Measurements from ENCODE around the gene PEAK1.

The PEAK1 gene

DNA sequence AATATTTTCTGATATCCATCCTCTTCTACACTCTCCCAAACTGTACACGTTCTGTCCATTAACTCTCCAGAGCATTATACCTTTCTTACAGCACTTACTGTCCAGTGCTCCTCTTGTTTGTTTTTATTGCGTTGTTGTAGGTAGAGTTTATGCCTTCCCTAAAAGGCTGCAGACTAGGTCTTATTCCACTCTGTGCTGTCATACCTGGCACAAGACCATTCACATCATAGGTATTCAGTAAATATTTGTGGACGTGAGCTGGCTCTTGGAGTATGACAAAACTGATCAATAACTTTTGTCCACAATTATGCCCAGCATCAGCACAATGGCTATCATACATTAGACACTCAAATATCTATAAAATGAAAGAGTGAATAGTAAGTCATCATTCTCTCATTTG lies 5.2 kb upstream of the PEAK1 start:
- Histone ChIP-seq H3K27me3 (ENCODE audit: insufficient read depth, low read length) (no peaks in the 10 kb centered on the region), H3K9ac (ENCODE audit: low read length) (no peak overlapping the region), H3K4me1 (ENCODE audit: control insufficient read depth in 1 of 2, insufficient read depth in 2 of 2, low read length in 2 of 2) (peaks cover 2% of the 10 kb centered on the region in 2 experiments), H2BK120ac (ENCODE audit: insufficient read depth, low read length, poor library complexity) (no peak overlapping the region), H2BK12ac (ENCODE audit: low read length) (no peak overlapping the region), H2BK5ac (ENCODE audit: low read depth, low read length, poor library complexity) (no peak overlapping the region), H2AFZ (ENCODE audit: insufficient read depth, low read length, poor library complexity) (no peak overlapping the region), H3K23ac (ENCODE audit: low read length) (no peak overlapping the region), H3K4me2 (ENCODE audit: low read length) (no peak overlapping the region), H3K14ac (ENCODE audit: low read length) (no peak overlapping the region), H3K36me3 (ENCODE audit: control insufficient read depth in 1 of 2, insufficient read depth in 2 of 2, low read length in 2 of 2) (no peaks in the 10 kb centered on the region), H3K79me2 (ENCODE audit: control insufficient read depth, insufficient read depth, low read length, poor library complexity) (peaks cover 8% of the 10 kb centered on the region), H2AK5ac (ENCODE audit: low read length) (no peak overlapping the region), H3K79me1 (ENCODE audit: low read length) (peaks cover 9% of the 10 kb centered on the region), H3K4me3 (ENCODE audit: low read depth, low read length) (no peak overlapping the region), H4K12ac (ENCODE audit: low read depth, low read length) (no peak overlapping the region), H3K9me3 (ENCODE audit: insufficient read depth, low read depth, low read length) (no peaks in the 10 kb centered on the region), H4K91ac (ENCODE audit: low read depth, low read length) (no peak overlapping the region), H3K18ac (ENCODE audit: low read length) (no peak overlapping the region), H3K4ac (ENCODE audit: low read depth, low read length) (no peak overlapping the region), H3K27ac (ENCODE audit: low read depth, low read length) (no peak overlapping the region), H4K8ac (ENCODE audit: low read depth, low read length) (no peak overlapping the region)
- WGBS (ENCODE audit: extremely low coverage, insufficient coverage, insufficient read length) = no CpG with 5 or more reads among the region's 3 CpGs
- DNase-seq = no peak

DNA sequence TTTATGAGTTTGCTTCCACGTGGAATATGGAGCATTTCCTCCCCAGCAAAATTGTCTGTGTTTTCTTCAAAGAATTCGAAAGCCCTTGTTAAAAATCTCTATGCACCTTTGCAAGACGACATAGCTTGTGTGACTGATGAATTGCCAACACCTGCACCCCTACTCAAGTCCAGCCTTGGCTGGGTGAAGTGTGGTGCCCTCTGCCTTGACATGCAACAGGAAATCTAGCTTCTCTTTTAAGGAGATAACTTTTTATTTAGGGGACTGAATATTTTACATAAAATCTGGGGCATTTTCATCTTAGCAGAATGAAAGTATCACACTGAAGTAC lies 1.4 kb upstream of the PEAK1 start:
- Histone ChIP-seq H3K79me2 (ENCODE audit: control insufficient read depth, insufficient read depth, low read length, poor library complexity) (peaks cover 19% of the 10 kb centered on the region), H2AK5ac (ENCODE audit: low read length) (peak overlapping the region; percentile 83), H3K27me3 (ENCODE audit: insufficient read depth, low read length) (no peaks in the 10 kb centered on the region), H3K4me1 (ENCODE audit: control insufficient read depth in 1 of 2, insufficient read depth in 2 of 2, low read length in 2 of 2) (peaks cover 4% of the 10 kb centered on the region in 2 experiments), H2BK120ac (ENCODE audit: insufficient read depth, low read length, poor library complexity) (no peak overlapping the region), H3K14ac (ENCODE audit: low read length) (no peak overlapping the region), H2BK5ac (ENCODE audit: low read depth, low read length, poor library complexity) (peak overlapping the region; percentile 44), H3K4me3 (ENCODE audit: low read depth, low read length) (peak overlapping the region; percentile 84), H3K23ac (ENCODE audit: low read length) (no peak overlapping the region), H4K12ac (ENCODE audit: low read depth, low read length) (no peak overlapping the region), H3K9me3 (ENCODE audit: insufficient read depth, low read depth, low read length) (no peaks in the 10 kb centered on the region), H4K8ac (ENCODE audit: low read depth, low read length) (peak overlapping the region; percentile 96), H3K79me1 (ENCODE audit: low read length) (peaks cover 19% of the 10 kb centered on the region), H3K4ac (ENCODE audit: low read depth, low read length) (peak overlapping the region; percentile 99), H2BK12ac (ENCODE audit: low read length) (peak overlapping the region; percentile 53), H3K36me3 (ENCODE audit: control insufficient read depth in 1 of 2, insufficient read depth in 2 of 2, low read length in 2 of 2) (no peaks in the 10 kb centered on the region), H3K9ac (ENCODE audit: low read length) (peak overlapping the region; percentile 76), H3K27ac (ENCODE audit: low read depth, low read length) (no peak overlapping the region), H3K18ac (ENCODE audit: low read length) (peak overlapping the region; percentile 47), H4K91ac (ENCODE audit: low read depth, low read length) (peak overlapping the region; percentile 37), H3K4me2 (ENCODE audit: low read length) (peak overlapping the region; percentile 97), H2AFZ (ENCODE audit: insufficient read depth, low read length, poor library complexity) (peak overlapping the region; percentile 75)
- peak in 1 of 2 donors; percentile 8 for DNase-seq
- WGBS (ENCODE audit: extremely low coverage, insufficient coverage, insufficient read length) = no CpG with 5 or more reads among the region's 3 CpGs

GRCh38 chr15:77420610-77421369 lies 886 bp upstream of the PEAK1 start, which contains the start of gene HMG20A:
Gene HMG20A, plus strand, starts transcription at chr15:77420888. Its CDS starts 37,520 bp downstream, at chr15:77458408.
- Histone ChIP-seq H3K4ac (ENCODE audit: low read depth, low read length) (peak within 1 kb of the TSS; percentile 99), H3K4me1 (ENCODE audit: control insufficient read depth in 1 of 2, insufficient read depth in 2 of 2, low read length in 2 of 2) (peaks cover 4% of the 10 kb centered on the region in 2 experiments), H3K27me3 (ENCODE audit: insufficient read depth, low read length) (no peaks in the 10 kb centered on the region), H3K18ac (ENCODE audit: low read length) (peak within 1 kb of the TSS; percentile 99), H3K79me1 (ENCODE audit: low read length) (peaks cover 19% of the 10 kb centered on the region), H2AFZ (ENCODE audit: insufficient read depth, low read length, poor library complexity) (peak within 1 kb of the TSS; percentile 100), H3K79me2 (ENCODE audit: control insufficient read depth, insufficient read depth, low read length, poor library complexity) (peaks cover 19% of the 10 kb centered on the region), H3K14ac (ENCODE audit: low read length) (peak within 1 kb of the TSS; percentile 99), H4K91ac (ENCODE audit: low read depth, low read length) (peak within 1 kb of the TSS; percentile 93), H3K36me3 (ENCODE audit: control insufficient read depth in 1 of 2, insufficient read depth in 2 of 2, low read length in 2 of 2) (no peaks in the 10 kb centered on the region), H2BK120ac (ENCODE audit: insufficient read depth, low read length, poor library complexity) (peak within 1 kb of the TSS; percentile 96), H2BK5ac (ENCODE audit: low read depth, low read length, poor library complexity) (peak within 1 kb of the TSS; percentile 99), H3K27ac (ENCODE audit: low read depth, low read length) (peak within 1 kb of the TSS; percentile 81), H3K9me3 (ENCODE audit: insufficient read depth, low read depth, low read length) (no peaks in the 10 kb centered on the region), H3K23ac (ENCODE audit: low read length) (no peak within 1 kb of the TSS), H2AK5ac (ENCODE audit: low read length) (peak within 1 kb of the TSS; percentile 95), H3K4me2 (ENCODE audit: low read length) (peak within 1 kb of the TSS; percentile 97), H2BK12ac (ENCODE audit: low read length) (peak within 1 kb of the TSS; percentile 98), H4K12ac (ENCODE audit: low read depth, low read length) (peak within 1 kb of the TSS; percentile 100), H3K4me3 (ENCODE audit: low read depth, low read length) (peak within 1 kb of the TSS; percentile 86), H4K8ac (ENCODE audit: low read depth, low read length) (peak within 1 kb of the TSS; percentile 97), H3K9ac (ENCODE audit: low read length) (peak within 1 kb of the TSS; percentile 88)
- peak in 1 of 2 donors; percentile 84 for DNase-seq
- WGBS (ENCODE audit: extremely low coverage, insufficient coverage, insufficient read length) = no CpG with 5 or more reads among the region's 25 CpGs

GRCh38 chr15:77418966-77419835 lies 703 bp downstream of the PEAK1 start:
- Histone ChIP-seq H3K4me3 (ENCODE audit: low read depth, low read length) (peak overlapping the region; percentile 86), H3K14ac (ENCODE audit: low read length) (peak overlapping the region; percentile 99), H3K36me3 (ENCODE audit: control insufficient read depth in 1 of 2, insufficient read depth in 2 of 2, low read length in 2 of 2) (no peaks in the 10 kb centered on the region), H4K12ac (ENCODE audit: low read depth, low read length) (peak overlapping the region; percentile 86), H2BK120ac (ENCODE audit: insufficient read depth, low read length, poor library complexity) (peak overlapping the region; percentile 79), H3K9ac (ENCODE audit: low read length) (peak overlapping the region; percentile 86), H4K8ac (ENCODE audit: low read depth, low read length) (peak overlapping the region; percentile 94), H2AFZ (ENCODE audit: insufficient read depth, low read length, poor library complexity) (peak overlapping the region; percentile 95), H3K4ac (ENCODE audit: low read depth, low read length) (peak overlapping the region; percentile 93), H3K27me3 (ENCODE audit: insufficient read depth, low read length) (no peaks in the 10 kb centered on the region), H3K79me2 (ENCODE audit: control insufficient read depth, insufficient read depth, low read length, poor library complexity) (peaks cover 19% of the 10 kb centered on the region), H3K79me1 (ENCODE audit: low read length) (peaks cover 19% of the 10 kb centered on the region), H2AK5ac (ENCODE audit: low read length) (peak overlapping the region; percentile 45), H4K91ac (ENCODE audit: low read depth, low read length) (peak overlapping the region; percentile 90), H3K18ac (ENCODE audit: low read length) (peak overlapping the region; percentile 100), H3K9me3 (ENCODE audit: insufficient read depth, low read depth, low read length) (no peaks in the 10 kb centered on the region), H3K27ac (ENCODE audit: low read depth, low read length) (peak overlapping the region; percentile 78), H3K23ac (ENCODE audit: low read length) (no peak overlapping the region), H3K4me2 (ENCODE audit: low read length) (peak overlapping the region; percentile 74), H2BK12ac (ENCODE audit: low read length) (no peak overlapping the region), H2BK5ac (ENCODE audit: low read depth, low read length, poor library complexity) (peak overlapping the region; percentile 80), H3K4me1 (ENCODE audit: control insufficient read depth in 1 of 2, insufficient read depth in 2 of 2, low read length in 2 of 2) (peaks cover 4% of the 10 kb centered on the region in 2 experiments)
- DNase-seq = peak; percentile 4 to 32
- no CpG with 5 or more reads among the region's 72 CpGs for WGBS (ENCODE audit: extremely low coverage, insufficient coverage, insufficient read length)

Data from trophoblast cell (in vitro differentiated cells and primary cell).